Activated T-cell treated with anti-CD3 and anti-CD28 coated beads, Interleukin-2, amount 50 U/mL, for 72 hours (primary cell): ENCODE results near the gene RDX. TPM values are rescaled to one million over a fixed set of nuclear protein-coding genes. Genes with fewer than 3 reads are reported as not detected.
"Not testable (repeated sequence)": the region's sequence is repeated elsewhere in the genome, so short reads cannot be mapped to it uniquely, and the experiment has no call there.

Source experiments
- ATAC-seq, 2 donors: fragments of 150-1000 bp; cut with Tn5 transposase; replicated peaks in 1 of 2; 2 replicates each; pipeline ENCODE4 v1.10.0; 2021; ENCODE audit warnings: moderate library complexity in 2 of 2, mild to moderate bottlenecking in 1 of 2
- DNase-seq, 2 donors: peaks; one replicate each; pipeline ENCODE4 v3.0.0; 2021 to 2022; ENCODE audit warnings: mixed read lengths in 1 of 2
- H3K27ac Mint-ChIP-seq: one replicate; pipeline ENCODE4 v1.8.0; 2022; ENCODE audit warnings: mild to moderate bottlenecking, moderate library complexity, mixed read lengths
- H3K27me3 Mint-ChIP-seq: one replicate; pipeline ENCODE4 v1.8.0; 2022; ENCODE audit warnings: low read depth, mixed read lengths
- H3K36me3 Mint-ChIP-seq, 2 donors: one replicate each; pipeline ENCODE4 v1.8.0; 2022; ENCODE audit warnings: mixed read lengths in 2 of 2, mild to moderate bottlenecking in 1 of 2; ENCODE audit not compliant: insufficient read depth in 2 of 2
- H3K4me1 Mint-ChIP-seq: one replicate; pipeline ENCODE4 v1.8.0; 2022; ENCODE audit warnings: low read depth, mixed read lengths
- H3K4me3 Mint-ChIP-seq, 2 donors: one replicate each; pipeline ENCODE4 v1.8.0; 2022; ENCODE audit warnings: mild to moderate bottlenecking in 2 of 2, mixed read lengths in 2 of 2, moderate library complexity in 2 of 2
- H3K9me3 Mint-ChIP-seq, 2 donors: one replicate each; pipeline ENCODE4 v1.8.0; 2022; ENCODE audit warnings: mixed read lengths in 2 of 2
- total RNA-seq, 2 donors: library from RNA; stranded (reverse); gene quantifications; one replicate each; pipeline ENCODE4 v1.2.3, GENCODE V29; 2022

The RDX gene
- total RNA-seq, 2 donors from 2014 or later = 49.0 to 56.5 TPM

GRCh38 chr11:110200241-110200640 is 96.2 kb downstream of the RDX start:
- Mint-ChIP-seq H3K4me1 (no peaks in the 10 kb centered on the region), H3K36me3 (no peaks in the 10 kb centered on the region), H3K27ac (no peak overlapping the region), H3K9me3 (no peaks in the 10 kb centered on the region), H3K4me3 (no peak overlapping the region), H3K27me3 (peaks cover 7% of the 10 kb centered on the region)
- no peak for DNase-seq
- no peak for ATAC-seq

DNA sequence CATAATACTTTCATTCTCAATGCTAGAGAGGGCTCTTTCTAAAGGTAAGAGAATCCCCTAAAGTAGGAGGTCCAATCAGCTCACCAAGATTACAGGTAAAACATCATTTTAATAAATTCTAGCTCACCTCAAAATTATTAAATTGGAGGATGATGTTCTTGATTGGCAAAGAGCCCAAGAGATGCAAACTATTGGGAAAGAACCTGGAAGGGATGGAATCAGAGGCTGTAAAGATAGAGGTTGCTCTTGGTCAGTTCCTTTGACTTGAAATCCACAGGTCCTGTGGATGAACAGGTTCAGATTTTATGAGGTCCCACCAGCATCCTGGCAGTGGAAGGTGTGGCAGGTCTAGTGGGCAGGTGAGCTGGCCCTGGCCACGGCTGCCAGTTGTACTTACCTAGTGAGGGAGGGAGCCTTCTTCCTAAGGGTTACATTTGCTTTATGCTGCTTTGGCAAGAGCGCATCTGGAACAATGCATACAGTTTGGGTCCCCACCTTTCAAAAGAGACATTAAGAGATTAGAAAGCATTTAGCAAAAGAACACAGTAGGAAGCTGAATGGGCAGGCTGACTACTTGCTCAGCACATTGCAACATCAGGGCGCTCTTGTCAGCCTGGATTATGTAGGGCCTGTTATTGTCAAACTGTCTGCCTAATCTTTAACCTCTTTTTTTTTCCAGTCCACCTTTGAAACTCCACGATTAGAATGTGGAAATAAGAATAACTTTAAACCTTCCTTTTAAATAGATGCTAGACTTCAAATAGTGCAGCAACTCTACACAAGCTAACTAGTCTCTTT is 97.0 kb downstream of the RDX start:
- no peaks in the 10 kb centered on the region for H3K9me3 Mint-ChIP-seq
- ATAC-seq (no peak), DNase-seq (no peak)
- H3K4me3 Mint-ChIP-seq = no peak overlapping the region
- no peaks in the 10 kb centered on the region for H3K4me1 Mint-ChIP-seq
- peaks cover 7% of the 10 kb centered on the region for H3K27me3 Mint-ChIP-seq
- H3K27ac Mint-ChIP-seq = no peak overlapping the region
- H3K36me3 Mint-ChIP-seq = no peaks in the 10 kb centered on the region

GRCh38 chr11:110198031-110198729 is 98.2 kb downstream of the RDX start:
- H3K27me3 Mint-ChIP-seq = peaks cover 12% of the 10 kb centered on the region
- H3K36me3 Mint-ChIP-seq = no peaks in the 10 kb centered on the region
- H3K4me1 Mint-ChIP-seq = no peaks in the 10 kb centered on the region
- DNase-seq (no peak), ATAC-seq (no peak)
- no peak overlapping the region for H3K27ac Mint-ChIP-seq
- no peak overlapping the region for H3K4me3 Mint-ChIP-seq
- H3K9me3 Mint-ChIP-seq = no peaks in the 10 kb centered on the region

GRCh38 chr11:110196884-110197420 is 99.5 kb downstream of the RDX start:
- Mint-ChIP-seq H3K4me1 (peaks cover 10% of the 10 kb centered on the region), H3K27ac (no peak overlapping the region), H3K36me3 (no peaks in the 10 kb centered on the region), H3K27me3 (peaks cover 25% of the 10 kb centered on the region), H3K9me3 (peaks cover 0 to 2% of the 10 kb centered on the region in 2 donors), H3K4me3 (no peak overlapping the region)
- ATAC-seq (no peak), DNase-seq (no peak)

DNA sequence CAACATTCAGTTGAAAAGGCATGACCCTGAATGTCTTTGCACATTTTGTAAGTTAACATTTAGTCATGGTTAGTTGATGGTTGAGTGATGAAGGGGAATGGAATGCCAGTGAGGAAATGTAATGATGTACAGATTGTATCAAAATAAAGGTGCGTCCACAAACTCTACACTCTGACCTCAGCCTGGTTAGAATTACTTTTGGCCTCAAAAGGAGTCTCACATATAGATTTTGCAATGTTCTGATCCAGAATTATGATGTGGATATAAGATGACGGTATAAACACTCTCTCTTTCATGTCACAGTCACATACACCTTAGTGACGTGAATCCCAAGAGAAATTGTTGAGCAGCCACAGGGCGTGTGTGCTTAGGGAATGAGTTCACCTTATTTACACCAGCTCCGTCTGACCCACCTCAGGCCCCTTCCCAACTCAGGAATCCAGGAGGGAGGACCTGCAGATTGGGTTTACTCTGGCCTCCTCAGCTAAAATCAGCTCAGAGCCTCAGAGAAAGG is 100.1 kb downstream of the RDX start:
- Mint-ChIP-seq H3K27me3 (peaks cover 26% of the 10 kb centered on the region), H3K9me3 (peaks cover 0 to 2% of the 10 kb centered on the region in 2 donors), H3K27ac (no peak overlapping the region), H3K36me3 (no peaks in the 10 kb centered on the region), H3K4me1 (peaks cover 10% of the 10 kb centered on the region), H3K4me3 (no peak overlapping the region)
- ATAC-seq (no peak), DNase-seq (no peak)

- H3K27me3 Mint-ChIP-seq = peaks cover 35% of the 10 kb centered on the region
- H3K4me1 Mint-ChIP-seq, ATAC-seq, H3K36me3 Mint-ChIP-seq, H3K27ac Mint-ChIP-seq, H3K4me3 Mint-ChIP-seq, DNase-seq, H3K9me3 Mint-ChIP-seq: not testable (repeated sequence)
Observed at GRCh38 chr11:110194211-110194766, 102.1 kb downstream of the RDX start.

DNA sequence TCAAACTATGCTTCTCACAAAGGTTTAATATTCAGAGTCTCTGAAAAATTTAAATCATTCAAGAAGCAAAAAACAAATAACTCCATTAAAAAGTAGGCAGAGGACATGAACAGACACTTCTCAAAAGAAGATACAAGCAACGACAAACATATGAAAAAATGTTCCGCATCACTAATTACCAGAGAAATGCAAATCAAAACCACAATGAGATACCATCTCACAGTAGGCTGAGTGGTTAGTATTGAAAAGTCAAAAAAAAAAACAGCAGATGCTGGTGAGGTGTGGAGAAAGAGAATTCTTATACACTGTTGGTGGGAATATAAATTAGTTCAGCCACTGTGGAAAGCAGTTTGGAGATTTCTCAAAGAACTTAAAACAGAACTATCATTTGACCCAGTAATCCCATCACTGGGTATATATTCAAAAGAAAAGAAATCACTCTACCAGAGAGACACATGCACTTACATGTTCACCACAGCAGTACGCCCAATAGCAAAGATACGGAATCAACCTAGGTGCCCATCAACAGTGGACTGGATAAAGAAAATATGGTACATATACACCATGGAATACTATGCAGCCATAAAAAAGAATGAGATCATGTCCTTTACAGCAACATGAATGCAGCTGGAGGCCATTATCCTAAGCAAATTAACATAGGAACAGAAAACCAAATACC is 103.7 kb downstream of the RDX start:
- H3K4me1 Mint-ChIP-seq, H3K9me3 Mint-ChIP-seq, H3K4me3 Mint-ChIP-seq, H3K36me3 Mint-ChIP-seq, H3K27ac Mint-ChIP-seq, DNase-seq: not testable (repeated sequence)
- ATAC-seq = peak; percentile 43 to 60
- H3K27me3 Mint-ChIP-seq = peaks cover 35% of the 10 kb centered on the region

GRCh38 chr11:110190885-110191284 is 105.5 kb downstream of the RDX start:
- H3K27me3 Mint-ChIP-seq = peaks cover 34% of the 10 kb centered on the region
- DNase-seq = no peak
- H3K27ac Mint-ChIP-seq = no peak overlapping the region
- H3K4me1 Mint-ChIP-seq = peaks cover 10% of the 10 kb centered on the region
- no peak for ATAC-seq
- H3K36me3 Mint-ChIP-seq = no peaks in the 10 kb centered on the region
- peaks cover 0 to 2% of the 10 kb centered on the region in 2 donors for H3K9me3 Mint-ChIP-seq
- no peak overlapping the region for H3K4me3 Mint-ChIP-seq

DNA sequence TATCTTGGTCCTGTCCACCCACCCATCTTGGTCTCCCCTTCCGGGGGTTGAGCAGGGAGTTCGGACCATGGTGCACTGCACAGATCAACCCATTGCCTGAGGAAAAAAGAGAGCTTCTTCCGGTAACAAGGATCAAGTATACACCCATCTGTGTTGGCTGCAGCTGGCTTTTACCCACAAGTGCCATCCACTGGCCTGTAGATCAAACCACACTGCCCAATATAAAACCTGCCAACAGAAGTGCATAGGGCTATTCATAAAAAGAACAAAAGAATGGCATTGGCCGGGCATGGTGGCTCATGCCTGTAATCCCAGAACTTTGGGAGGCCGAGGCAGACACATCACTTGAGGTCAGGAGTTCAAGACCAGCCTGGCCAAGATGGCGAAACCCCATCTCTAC is 108.7 kb downstream of the RDX start:
- Mint-ChIP-seq H3K27ac (no peak overlapping the region), H3K9me3 (no peaks in the 10 kb centered on the region), H3K4me3 (no peak overlapping the region), H3K4me1 (peaks cover 7% of the 10 kb centered on the region), H3K27me3 (peaks cover 18% of the 10 kb centered on the region), H3K36me3 (no peaks in the 10 kb centered on the region)
- ATAC-seq = no peak
- no peak for DNase-seq

GRCh38 chr11:110186867-110187266 is 109.5 kb downstream of the RDX start:
- Mint-ChIP-seq H3K27ac (no peak overlapping the region), H3K36me3 (no peaks in the 10 kb centered on the region), H3K4me3 (no peak overlapping the region), H3K27me3 (peaks cover 9% of the 10 kb centered on the region), H3K9me3 (no peaks in the 10 kb centered on the region), H3K4me1 (no peaks in the 10 kb centered on the region)
- ATAC-seq (no peak), DNase-seq (no peak)

- Mint-ChIP-seq H3K9me3 (no peaks in the 10 kb centered on the region), H3K27me3 (peaks cover 9% of the 10 kb centered on the region), H3K4me3 (no peak overlapping the region), H3K36me3 (no peaks in the 10 kb centered on the region), H3K27ac (no peak overlapping the region), H3K4me1 (no peaks in the 10 kb centered on the region)
- DNase-seq (no peak), ATAC-seq (no peak)
Observed at GRCh38 chr11:110186456-110186855, 110.0 kb downstream of the RDX start.

DNA sequence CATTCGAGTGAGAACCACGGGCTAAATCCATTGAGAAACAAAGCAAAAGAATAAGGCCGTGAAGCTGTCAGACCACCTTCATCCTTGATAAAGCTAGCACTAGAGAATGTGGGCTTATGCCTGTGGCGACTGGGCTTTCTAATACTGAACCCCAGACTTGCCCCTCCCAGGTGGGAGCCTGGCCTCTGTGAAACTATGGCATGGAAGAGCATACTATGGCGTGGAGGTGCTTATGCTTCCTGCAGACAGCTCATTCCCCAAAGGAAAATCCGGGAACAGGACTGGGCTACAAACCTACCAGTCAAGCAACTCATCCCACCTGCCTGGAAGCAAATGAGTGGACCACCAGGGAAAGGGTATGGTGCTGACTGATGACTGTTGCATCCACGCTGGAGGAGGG is 110.8 kb downstream of the RDX start:
- H3K36me3 Mint-ChIP-seq = no peaks in the 10 kb centered on the region
- H3K9me3 Mint-ChIP-seq = no peaks in the 10 kb centered on the region
- H3K4me1 Mint-ChIP-seq = no peaks in the 10 kb centered on the region
- peaks cover 4% of the 10 kb centered on the region for H3K27me3 Mint-ChIP-seq
- no peak for DNase-seq
- no peak overlapping the region for H3K27ac Mint-ChIP-seq
- no peak overlapping the region for H3K4me3 Mint-ChIP-seq
- no peak for ATAC-seq
